PC-9 (cell line): Measurements from ENCODE around the gene ABLIM2. TPM values are rescaled to one million over a fixed set of nuclear protein-coding genes. Genes with fewer than 3 reads are reported as not detected.

Experiments
- BruUV-seq: library from RNA; stranded (reverse); fragments of 400-500 nt; replicated peaks from 2 replicates; lab custom pipeline; 2021; lab: Mats Ljungman, UMichigan
- CTCF ChIA-PET: fragments of 300-600 bp; sonication (Branson Sonifier 250); formaldehyde crosslinking; loops from one replicate; lab custom pipeline; 2022; ENCODE audit warnings: antibody characterized with exemption; lab: Charles Lee
- POLR2A ChIA-PET: fragments of 300-600 bp; sonication (Branson Sonifier 250); formaldehyde crosslinking; loops from one replicate; lab custom pipeline; 2022; ENCODE audit warnings: antibody characterized with exemption; ENCODE audit not compliant: unreplicated experiment; lab: Charles Lee
- DNase-seq, 2 experiments: peaks; one replicate each; pipeline versions ENCODE4 v3.0.0 to v3.0.0-alpha.2; 2015 to 2022; ENCODE audit warnings: mixed read lengths in 1 of 2
- H2AFZ ChIP-seq: fragments of 200-600 bp; sonication (generic); 2 replicates; pipeline ENCODE4 v1.8.1; 2017; ENCODE audit warnings: antibody characterized with exemption
- H3F3A ChIP-seq: fragments of 200-600 bp; sonication (generic); 2 replicates; pipeline ENCODE4 v1.8.1; 2017; ENCODE audit warnings: antibody characterized with exemption, mild to moderate bottlenecking, low read depth; ENCODE audit not compliant: insufficient read depth
- H3K27ac ChIP-seq: fragments of 200-600 bp; sonication (generic); 2 replicates; pipeline ENCODE4 v1.6.1; 2016; ENCODE audit warnings: mixed run types
- H3K27me3 ChIP-seq: fragments of 200-600 bp; sonication (generic); 2 replicates; pipeline ENCODE4 v1.6.1; 2016; ENCODE audit warnings: low read depth, mixed run types; ENCODE audit not compliant: insufficient read depth
- H3K36me3 ChIP-seq: fragments of 200-600 bp; sonication (generic); 2 replicates; pipeline ENCODE4 v1.6.1; 2016; ENCODE audit warnings: low read depth, mixed run types
- H3K4me1 ChIP-seq: fragments of 200-600 bp; sonication (generic); replicated peaks from 2 replicates; pipeline ENCODE4 v1.6.1; 2016; ENCODE audit warnings: mixed run types; ENCODE audit not compliant: insufficient read depth
- H3K4me2 ChIP-seq: fragments of 200-600 bp; sonication (generic); 2 replicates; pipeline ENCODE4 v1.6.1; 2017; ENCODE audit warnings: mixed run types
- H3K4me3 ChIP-seq: fragments of 200-600 bp; sonication (generic); 2 replicates; pipeline ENCODE4 v1.6.1; 2016; ENCODE audit warnings: mixed run types
- H3K79me2 ChIP-seq: fragments of 200-600 bp; sonication (generic); 2 replicates; pipeline ENCODE4 v1.6.1; 2017; ENCODE audit warnings: low read depth, mixed run types
- H3K9me2 ChIP-seq: fragments of 200-600 bp; sonication (generic); 2 replicates; pipeline ENCODE4 v1.8.1; 2017; ENCODE audit warnings: mild to moderate bottlenecking; ENCODE audit not compliant: insufficient read depth
- H3K9me3 ChIP-seq: fragments of 200-600 bp; sonication (generic); 2 replicates; pipeline ENCODE4 v1.8.1; 2016; ENCODE audit warnings: low read depth; ENCODE audit not compliant: insufficient read depth
- H4K20me1 ChIP-seq: fragments of 200-600 bp; sonication (generic); 2 replicates; pipeline ENCODE4 v1.8.1; 2017; ENCODE audit not compliant: insufficient read depth
- EZH2 ChIP-seq: fragments of 200-600 bp; sonication (generic); IDR thresholded peaks from 2 replicates; pipeline ENCODE4 v1.8.0; 2017; ENCODE audit warnings: antibody characterized with exemption, low read depth
- intact Hi-C: fragments of 100-400 bp; cut with micrococcal nuclease; formaldehyde crosslinking; loops from one replicate; pipeline ENCODE4 v1.10.0; 2022; ENCODE audit not compliant: unreplicated experiment
- total RNA-seq: library from RNA; stranded (reverse); gene quantifications from 2 replicates; pipeline ENCODE4 v1.2.3, GENCODE V29; 2021
- TF ChIP-seq, protein P1 (sequence below): fragments of 200-600 bp; sonication (generic); conservative IDR thresholded peaks from 2 replicates; pipeline ENCODE4 v1.6.1; 2017; ENCODE audit warnings: mixed run types, antibody characterized with exemption, mild to moderate bottlenecking, moderate library complexity

Gene ABLIM2
- total RNA-seq, 1 experiment from 2014 or later: 1.6 TPM

- H3K9me2 ChIP-seq: no peaks in the 10 kb centered on the region
- no peaks in the 10 kb centered on the region for H3F3A ChIP-seq
- no TSS peak for BruUV-seq
- H3K4me3 ChIP-seq: no peak overlapping the region
- ChIA-PET CTCF (interaction anchor here (0.6 kb wide), 1 partner anchor 74 kb away, joined by 3 read pairs; no protein-coding TSS in a partner anchor), POLR2A (no interaction called here)
- no peak overlapping the region for H3K27ac ChIP-seq
- H3K9me3 ChIP-seq: no peaks in the 10 kb centered on the region
- H3K4me1 ChIP-seq: no peaks in the 10 kb centered on the region
- H3K36me3 ChIP-seq: no peaks in the 10 kb centered on the region
- no peak overlapping the region for H3K4me2 ChIP-seq
- no peaks in the 10 kb centered on the region for H4K20me1 ChIP-seq
- no peaks in the 10 kb centered on the region for H3K79me2 ChIP-seq
- H3K27me3 ChIP-seq: no peaks in the 10 kb centered on the region
- H2AFZ ChIP-seq: no peak overlapping the region
- intact Hi-C loops: no loop called here
- TF ChIP-seq, protein P1, sequence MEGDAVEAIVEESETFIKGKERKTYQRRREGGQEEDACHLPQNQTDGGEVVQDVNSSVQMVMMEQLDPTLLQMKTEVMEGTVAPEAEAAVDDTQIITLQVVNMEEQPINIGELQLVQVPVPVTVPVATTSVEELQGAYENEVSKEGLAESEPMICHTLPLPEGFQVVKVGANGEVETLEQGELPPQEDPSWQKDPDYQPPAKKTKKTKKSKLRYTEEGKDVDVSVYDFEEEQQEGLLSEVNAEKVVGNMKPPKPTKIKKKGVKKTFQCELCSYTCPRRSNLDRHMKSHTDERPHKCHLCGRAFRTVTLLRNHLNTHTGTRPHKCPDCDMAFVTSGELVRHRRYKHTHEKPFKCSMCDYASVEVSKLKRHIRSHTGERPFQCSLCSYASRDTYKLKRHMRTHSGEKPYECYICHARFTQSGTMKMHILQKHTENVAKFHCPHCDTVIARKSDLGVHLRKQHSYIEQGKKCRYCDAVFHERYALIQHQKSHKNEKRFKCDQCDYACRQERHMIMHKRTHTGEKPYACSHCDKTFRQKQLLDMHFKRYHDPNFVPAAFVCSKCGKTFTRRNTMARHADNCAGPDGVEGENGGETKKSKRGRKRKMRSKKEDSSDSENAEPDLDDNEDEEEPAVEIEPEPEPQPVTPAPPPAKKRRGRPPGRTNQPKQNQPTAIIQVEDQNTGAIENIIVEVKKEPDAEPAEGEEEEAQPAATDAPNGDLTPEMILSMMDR: no peak
- TF ChIP-seq EZH2: no peak
- DNase-seq: no peak
Measured at GRCh38 chr4:8151165-8151650, 7.4 kb downstream of the ABLIM2 start.

GRCh38 chr4:8150152-8151090 lies 8.2 kb downstream of the ABLIM2 start:
- BruUV-seq: no TSS peak
- ChIA-PET CTCF (interaction anchor here (0.6 kb wide), 1 partner anchor 73 kb away, joined by 3 read pairs; no protein-coding TSS in a partner anchor), POLR2A (no interaction called here)
- Histone ChIP-seq H3K4me3 (no peak overlapping the region), H2AFZ (no peak overlapping the region), H3K27ac (no peak overlapping the region), H3K4me1 (no peaks in the 10 kb centered on the region), H4K20me1 (no peaks in the 10 kb centered on the region), H3K36me3 (no peaks in the 10 kb centered on the region), H3K79me2 (no peaks in the 10 kb centered on the region), H3K9me3 (no peaks in the 10 kb centered on the region), H3F3A (no peaks in the 10 kb centered on the region), H3K4me2 (no peak overlapping the region), H3K27me3 (no peaks in the 10 kb centered on the region), H3K9me2 (no peaks in the 10 kb centered on the region)
- no peak for TF ChIP-seq EZH2
- TF ChIP-seq, protein P1: no peak
- DNase-seq: no peak
- intact Hi-C loops: no loop called here

DNA sequence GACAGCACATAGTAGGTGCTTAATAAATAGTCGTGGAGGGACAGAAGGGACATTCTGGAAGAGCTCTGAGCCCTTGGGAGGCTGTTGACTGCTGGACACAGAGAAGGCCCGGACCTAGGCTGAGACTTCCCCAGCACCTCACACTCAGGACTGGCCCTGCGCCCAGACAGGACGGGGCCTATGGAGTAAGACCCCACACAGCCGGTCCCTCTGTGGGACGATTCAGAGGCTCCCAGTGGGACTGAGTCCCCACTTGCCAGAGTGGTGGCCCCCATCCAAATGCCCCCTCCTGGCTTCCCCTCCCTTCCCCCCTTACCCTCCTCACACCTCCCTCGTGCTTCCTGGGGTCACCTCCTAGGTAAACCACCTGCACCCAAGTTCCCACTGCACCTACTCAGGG lies 8.9 kb downstream of the ABLIM2 start:
- H3K36me3 ChIP-seq: no peaks in the 10 kb centered on the region
- no peaks in the 10 kb centered on the region for H3K27me3 ChIP-seq
- BruUV-seq: no TSS peak
- no peak overlapping the region for H3K4me2 ChIP-seq
- no peaks in the 10 kb centered on the region for H3F3A ChIP-seq
- no peak overlapping the region for H2AFZ ChIP-seq
- no peak overlapping the region for H3K27ac ChIP-seq
- H3K4me3 ChIP-seq: no peak overlapping the region
- no peaks in the 10 kb centered on the region for H4K20me1 ChIP-seq
- no peaks in the 10 kb centered on the region for H3K9me2 ChIP-seq
- ChIA-PET POLR2A (no interaction called here), CTCF (no interaction called here)
- H3K9me3 ChIP-seq: no peaks in the 10 kb centered on the region
- DNase-seq: no peak
- no peaks in the 10 kb centered on the region for H3K4me1 ChIP-seq
- no peaks in the 10 kb centered on the region for H3K79me2 ChIP-seq
- intact Hi-C loops: no loop called here
- TF ChIP-seq EZH2: no peak
- TF ChIP-seq, protein P1: no peak
